ENCODE data around the gene NUP107.
"Not testable (repeated sequence)": the region's sequence is repeated elsewhere in the genome, so short reads cannot be mapped to it uniquely, and the experiment has no call there.

Gene NUP107

DNA sequence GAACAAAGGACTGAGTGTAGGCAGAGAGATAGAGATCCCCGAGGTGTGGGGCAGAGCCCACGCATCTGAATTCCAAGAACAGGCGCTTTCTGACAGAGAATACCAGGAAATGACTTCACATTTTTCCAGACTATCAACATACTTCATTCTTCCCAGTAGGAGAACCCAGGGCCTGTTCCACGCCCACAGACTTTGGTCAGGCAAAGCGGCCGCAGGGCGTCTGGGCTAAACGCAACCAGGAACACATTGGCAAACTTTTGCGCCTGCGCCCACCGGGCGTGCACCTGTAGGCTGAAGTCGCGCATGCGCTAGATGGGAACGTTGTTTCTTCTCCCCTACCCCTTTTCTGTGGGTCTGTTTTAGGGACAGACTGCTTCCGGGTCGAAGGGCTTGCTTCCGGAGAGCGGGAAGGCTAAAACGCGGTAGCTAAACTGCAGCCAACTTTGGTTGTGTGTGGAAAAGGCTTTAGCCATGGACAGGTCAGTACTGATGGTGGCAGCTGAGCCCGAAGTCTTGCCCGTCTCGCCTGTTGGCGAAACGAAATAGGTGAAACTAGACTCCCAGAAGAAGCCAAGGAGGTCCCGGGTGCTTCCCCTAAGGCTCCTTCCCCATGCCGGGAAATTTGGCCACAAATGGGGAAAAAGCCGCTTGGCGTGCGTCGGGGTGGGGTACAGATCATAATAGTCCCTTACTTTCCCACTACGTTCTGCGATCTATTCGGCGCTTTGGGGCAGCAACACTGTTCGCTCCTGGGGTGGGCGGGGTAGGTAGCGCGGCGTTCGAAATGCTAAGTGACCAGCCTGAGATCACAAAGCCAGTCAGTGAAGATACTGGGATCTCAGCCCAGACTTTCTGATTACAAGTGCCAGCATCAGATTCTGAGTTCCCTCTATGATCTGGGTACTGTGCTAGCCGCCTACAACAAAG lies at the start of gene NUP107:
NUP107 (plus strand) TSS at position 384 of the 927 bp plus-strand sequence; CDS start at position 472, 88 bp downstream.
- DNase-seq = peak; percentile 92 to 96 (median 92)

- not testable (repeated sequence) for DNase-seq
Measured at GRCh38 chr12:68637439-68637838, 49.3 kb upstream of the NUP107 start.

DNA sequence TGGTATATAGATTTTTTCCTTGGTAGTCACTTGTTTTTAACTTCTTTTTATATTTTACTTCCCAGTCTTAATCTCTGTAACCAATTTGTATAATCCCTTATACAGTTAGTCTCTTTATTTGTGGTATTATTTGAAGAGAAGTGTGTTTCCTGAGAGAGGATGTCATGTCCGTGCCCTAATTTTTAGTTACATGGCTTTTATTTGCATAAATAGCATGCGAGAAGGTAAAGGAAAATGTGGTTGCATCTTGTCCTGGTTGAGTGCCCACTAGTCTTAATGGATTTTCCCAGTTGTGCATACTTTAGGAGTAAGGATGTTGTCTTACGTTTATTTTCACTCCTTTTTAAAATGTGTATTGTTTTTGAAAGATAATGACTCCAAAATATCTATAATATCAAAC lies 48.6 kb upstream of the NUP107 start:
- no peak for DNase-seq

- no peak for DNase-seq
Measured at GRCh38 chr12:68638721-68639395, 47.9 kb upstream of the NUP107 start.

GRCh38 chr12:68639396-68639767 lies 47.4 kb upstream of the NUP107 start:
- no peak for DNase-seq

GRCh38 chr12:68641138-68641537 lies 45.6 kb upstream of the NUP107 start:
- DNase-seq = no peak

GRCh38 chr12:68646484-68646883 lies 40.3 kb upstream of the NUP107 start:
- DNase-seq = no peak

DNA sequence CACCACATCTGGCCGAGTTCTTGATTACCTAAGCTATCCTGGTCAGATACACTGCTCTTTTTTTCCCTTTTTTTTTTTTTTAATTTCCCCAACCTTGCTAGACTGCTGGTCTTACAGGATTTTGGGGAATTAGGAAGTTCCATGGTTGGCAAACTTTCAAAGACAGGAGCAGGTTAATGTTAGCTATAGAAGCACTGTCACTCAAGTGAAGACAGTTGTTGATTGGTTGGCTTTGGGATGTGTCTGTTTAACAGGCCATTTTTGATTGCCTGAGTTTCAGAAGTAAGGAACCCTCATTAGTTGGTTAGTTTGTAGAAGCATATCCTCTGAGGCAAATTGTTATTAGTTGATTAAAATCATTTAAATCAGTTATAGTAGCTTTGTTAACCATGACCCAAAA lies 39.3 kb upstream of the NUP107 start:
- no peak for DNase-seq

- DNase-seq = no peak
Measured at GRCh38 chr12:68648179-68648578, 38.6 kb upstream of the NUP107 start.

- DNase-seq = no peak
Measured at GRCh38 chr12:68665016-68665569, 21.7 kb upstream of the NUP107 start.

- no peak for DNase-seq
Measured at GRCh38 chr12:68667291-68667690, 19.5 kb upstream of the NUP107 start.

DNA sequence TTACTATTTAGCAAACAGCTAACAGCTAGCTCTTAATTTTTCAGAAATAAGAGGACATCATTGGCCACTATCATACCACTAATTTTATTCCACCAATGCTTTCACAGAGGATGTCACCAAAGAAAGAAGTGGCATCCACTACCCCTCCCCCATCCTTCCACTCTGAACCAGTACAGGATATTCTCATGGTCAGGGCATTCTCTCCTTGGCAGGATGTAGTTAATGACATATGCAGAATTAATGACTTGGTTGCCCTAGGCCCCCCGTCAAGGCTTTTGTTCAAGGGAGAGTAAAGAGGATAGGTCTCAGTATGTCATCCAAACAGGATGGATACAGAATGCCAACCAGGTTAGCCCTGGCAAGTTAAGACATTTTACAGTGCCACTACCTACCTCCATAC lies 18.9 kb upstream of the NUP107 start:
- DNase-seq = no peak

DNA sequence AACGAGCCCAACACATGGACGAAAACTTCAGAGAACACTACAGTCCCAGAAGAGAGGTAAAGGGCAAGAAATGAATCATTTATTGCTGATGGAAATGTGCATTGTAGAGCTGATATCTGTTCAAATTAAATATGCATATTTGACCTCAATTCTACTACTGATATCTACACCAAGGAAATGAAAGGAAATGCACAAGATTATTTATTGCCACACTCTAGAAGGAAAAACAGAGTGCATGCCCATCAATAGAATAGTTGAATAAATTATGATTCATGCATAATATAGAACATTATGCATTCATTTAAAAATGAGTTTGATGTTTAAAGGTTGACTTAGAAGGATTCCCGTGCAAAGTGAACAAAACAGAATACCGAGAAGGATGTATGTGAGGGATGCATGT lies 15.6 kb upstream of the NUP107 start:
- no peak for DNase-seq

- DNase-seq = no peak
Measured at GRCh38 chr12:68673788-68674187, 13.0 kb upstream of the NUP107 start.

GRCh38 chr12:68674376-68674775 lies 12.4 kb upstream of the NUP107 start:
- DNase-seq = no peak

DNA sequence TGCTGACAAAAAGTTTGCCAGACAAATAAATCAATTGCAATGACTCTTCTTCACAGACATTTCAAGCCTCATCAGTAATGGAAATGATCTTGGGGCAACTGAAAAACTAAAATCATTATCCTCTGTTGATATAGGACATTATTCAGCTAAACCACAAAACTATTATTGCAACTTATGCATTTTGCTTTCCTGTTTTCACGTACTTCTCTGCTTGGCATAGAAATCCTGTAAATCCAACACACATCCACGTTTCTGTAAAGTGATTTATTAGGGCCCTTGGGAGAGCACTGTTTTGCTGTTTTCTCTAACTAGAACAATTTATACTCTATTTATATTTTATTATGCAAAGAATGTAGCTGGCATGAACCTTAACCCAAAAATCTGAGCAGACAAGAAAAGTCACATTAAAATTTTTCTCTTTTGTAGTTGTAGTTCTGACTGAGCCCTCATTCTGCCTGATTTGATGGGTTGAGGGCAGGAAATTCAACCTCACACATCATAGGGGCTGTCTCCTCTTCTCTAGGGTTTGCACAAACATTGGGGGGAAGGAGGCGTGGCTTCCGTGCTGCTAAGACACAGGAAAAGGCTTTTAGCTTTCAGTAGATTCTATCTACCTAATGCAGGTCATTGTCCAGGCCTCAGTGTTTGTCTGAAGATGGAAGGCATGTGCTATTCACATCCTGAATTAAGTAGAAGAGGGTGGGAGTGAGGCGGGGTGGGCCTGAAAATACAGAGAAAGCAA lies 11.5 kb upstream of the NUP107 start:
- peak in 2 of 4 experiments; percentile 49 to 64 for DNase-seq

DNA sequence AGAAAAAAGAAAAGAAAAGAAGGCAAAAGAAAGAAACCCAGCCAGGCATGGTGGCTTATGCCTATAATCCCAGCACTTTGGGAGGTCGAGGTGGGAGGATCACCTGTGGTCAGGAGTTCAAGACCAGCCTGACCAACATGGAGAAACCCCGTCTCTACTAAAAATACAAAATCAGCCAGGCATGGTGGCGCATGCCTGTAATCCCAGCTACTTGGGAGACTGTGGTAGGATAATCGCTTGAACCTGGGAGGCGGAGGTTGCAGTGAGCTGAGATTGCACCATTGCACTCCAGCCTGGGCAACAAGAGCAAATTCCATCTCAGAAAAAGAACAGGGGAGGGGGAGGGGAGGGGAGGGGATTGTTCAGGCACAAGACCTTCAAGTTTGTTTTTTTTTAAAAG lies 9.9 kb upstream of the NUP107 start:
- DNase-seq = not testable (repeated sequence)

- DNase-seq = no peak
Measured at GRCh38 chr12:68686262-68686594, 550 bp upstream of the NUP107 start.

DNA sequence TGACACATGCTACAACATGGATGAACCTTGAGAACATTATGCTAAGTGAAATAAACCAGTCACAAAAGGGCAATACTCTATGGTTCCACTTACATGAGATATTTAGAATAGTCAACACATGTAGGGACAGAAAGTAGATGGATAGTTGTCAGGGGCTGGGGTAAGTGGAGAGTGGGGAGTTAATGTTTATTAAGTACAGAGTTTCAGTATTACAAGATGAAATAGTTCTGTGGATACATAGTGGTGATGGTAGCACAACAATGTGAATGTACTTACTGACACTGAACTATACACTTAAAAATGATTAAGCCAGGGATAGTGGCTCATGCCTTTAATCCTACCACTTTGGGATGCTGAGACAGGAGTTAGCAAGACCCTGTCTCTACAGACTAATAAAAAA lies 8.7 kb downstream of the NUP107 start:
- DNase-seq = no peak

DNA sequence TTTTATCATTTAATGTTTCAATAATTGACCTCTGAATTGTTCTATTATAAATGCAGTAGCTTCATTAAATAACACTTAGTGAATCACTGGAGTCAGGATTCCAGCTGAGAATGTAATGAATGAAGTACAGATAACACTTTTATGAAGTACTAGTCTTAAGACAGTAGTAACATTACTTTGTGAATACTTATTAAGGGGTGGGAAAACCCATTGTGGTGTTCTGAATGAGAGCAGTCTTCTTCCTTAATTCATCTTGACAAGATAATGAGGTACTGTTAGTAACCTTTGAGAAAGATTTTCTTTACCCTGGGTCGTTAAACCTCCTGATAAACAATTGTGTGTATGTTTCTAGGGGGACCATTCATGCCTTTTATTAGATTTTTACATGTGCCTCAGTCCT lies 12.7 kb downstream of the NUP107 start:
- DNase-seq = no peak

- no peak for DNase-seq
Measured at GRCh38 chr12:68727776-68728175, 41.0 kb downstream of the NUP107 start.

DNA sequence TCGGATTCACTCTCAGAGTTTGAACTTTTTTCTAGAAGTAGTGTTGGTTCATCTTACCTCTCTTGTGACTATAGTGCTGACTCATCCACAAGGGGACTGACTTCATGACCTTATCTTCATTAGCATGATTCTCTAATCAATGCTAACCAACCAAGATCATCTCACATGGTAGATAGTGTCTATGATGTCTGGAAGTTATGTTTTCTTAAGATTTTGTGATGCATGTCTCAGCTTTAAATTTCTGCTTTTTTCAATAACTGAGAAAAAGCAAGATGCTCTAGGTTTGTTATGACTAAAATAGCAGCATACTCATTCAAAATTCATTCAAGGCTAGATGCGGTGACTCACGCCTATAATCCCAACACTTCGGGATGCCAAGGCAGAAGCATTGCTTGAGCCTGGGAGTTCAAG lies 46.9 kb downstream of the NUP107 start:
- DNase-seq = no peak

DNA sequence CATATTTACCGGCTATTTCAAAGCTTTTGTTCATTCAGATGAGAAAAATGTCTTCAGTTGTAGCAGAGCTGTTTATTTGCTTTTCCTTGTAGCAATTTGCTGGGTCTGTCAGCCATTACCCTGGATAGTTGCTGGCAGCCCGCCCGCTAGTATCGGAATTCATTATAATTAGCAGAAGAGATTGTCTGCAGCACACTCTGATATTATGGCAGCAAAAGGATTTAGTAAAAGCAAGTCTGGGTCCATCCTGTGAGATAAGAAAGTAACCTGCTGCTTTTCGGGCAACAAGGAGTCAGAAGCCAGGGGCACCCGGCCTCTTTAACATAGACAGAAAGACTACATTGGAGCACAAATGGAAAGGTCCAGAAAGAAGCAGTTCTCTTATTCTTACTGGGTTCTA lies 53.1 kb downstream of the NUP107 start:
- no peak for DNase-seq

Measured in activated CD4-positive, CD25-positive, alpha-beta regulatory T cell (primary cell).